ENCODE results near the gene LAD1. TPM values are rescaled to one million over a fixed set of nuclear protein-coding genes. Genes with fewer than 3 reads are reported as not detected.

Gene LAD1
- total RNA-seq, 3 donors from 2014 or later = 13.1 to 18.0 TPM; not detected in 1

DNA sequence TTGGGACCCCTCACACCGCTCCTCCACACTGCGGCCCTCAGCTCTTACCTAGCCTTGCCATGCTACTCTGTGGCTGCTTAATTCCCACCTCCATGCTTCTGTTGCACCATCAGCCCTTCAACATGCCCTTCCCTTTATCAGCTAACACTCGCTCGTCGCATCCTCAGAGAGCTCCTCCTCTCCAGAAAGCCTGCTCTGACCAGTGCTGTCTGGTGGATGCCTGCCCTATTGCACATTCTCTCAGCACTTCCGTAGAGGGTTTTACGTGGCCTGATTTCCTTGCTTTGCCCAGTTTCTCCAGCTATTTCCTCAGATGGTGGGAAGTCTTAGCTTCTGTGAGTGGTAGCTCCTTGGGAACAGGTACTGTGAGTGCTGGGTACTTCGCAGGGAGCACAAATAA is 10.3 kb upstream of the LAD1 start:
- no peaks in the 10 kb centered on the region for H3K9me3 ChIP-seq
- H3K4me1 ChIP-seq = no peaks in the 10 kb centered on the region
- intact Hi-C loops (cut with DNase I; ENCODE audit: low total_unique reads) = no loop called here
- TF ChIP-seq POLR2A (IDR thresholded peaks at IDR 0.05) = no peak
- TF ChIP-seq, protein P1, sequence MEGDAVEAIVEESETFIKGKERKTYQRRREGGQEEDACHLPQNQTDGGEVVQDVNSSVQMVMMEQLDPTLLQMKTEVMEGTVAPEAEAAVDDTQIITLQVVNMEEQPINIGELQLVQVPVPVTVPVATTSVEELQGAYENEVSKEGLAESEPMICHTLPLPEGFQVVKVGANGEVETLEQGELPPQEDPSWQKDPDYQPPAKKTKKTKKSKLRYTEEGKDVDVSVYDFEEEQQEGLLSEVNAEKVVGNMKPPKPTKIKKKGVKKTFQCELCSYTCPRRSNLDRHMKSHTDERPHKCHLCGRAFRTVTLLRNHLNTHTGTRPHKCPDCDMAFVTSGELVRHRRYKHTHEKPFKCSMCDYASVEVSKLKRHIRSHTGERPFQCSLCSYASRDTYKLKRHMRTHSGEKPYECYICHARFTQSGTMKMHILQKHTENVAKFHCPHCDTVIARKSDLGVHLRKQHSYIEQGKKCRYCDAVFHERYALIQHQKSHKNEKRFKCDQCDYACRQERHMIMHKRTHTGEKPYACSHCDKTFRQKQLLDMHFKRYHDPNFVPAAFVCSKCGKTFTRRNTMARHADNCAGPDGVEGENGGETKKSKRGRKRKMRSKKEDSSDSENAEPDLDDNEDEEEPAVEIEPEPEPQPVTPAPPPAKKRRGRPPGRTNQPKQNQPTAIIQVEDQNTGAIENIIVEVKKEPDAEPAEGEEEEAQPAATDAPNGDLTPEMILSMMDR (IDR thresholded peaks at IDR 0.05) = no peak
- no peak for TF ChIP-seq POLR2AphosphoS5 (IDR thresholded peaks at IDR 0.05)
- H3K4me3 ChIP-seq = no peak overlapping the region
- no peaks in the 10 kb centered on the region for H3K36me3 ChIP-seq
- no peaks in the 10 kb centered on the region for H3K27me3 ChIP-seq
- H3K27ac ChIP-seq = no peak overlapping the region
- no peak for DNase-seq (ENCODE audit: low spot score in 2 of 2)

DNA sequence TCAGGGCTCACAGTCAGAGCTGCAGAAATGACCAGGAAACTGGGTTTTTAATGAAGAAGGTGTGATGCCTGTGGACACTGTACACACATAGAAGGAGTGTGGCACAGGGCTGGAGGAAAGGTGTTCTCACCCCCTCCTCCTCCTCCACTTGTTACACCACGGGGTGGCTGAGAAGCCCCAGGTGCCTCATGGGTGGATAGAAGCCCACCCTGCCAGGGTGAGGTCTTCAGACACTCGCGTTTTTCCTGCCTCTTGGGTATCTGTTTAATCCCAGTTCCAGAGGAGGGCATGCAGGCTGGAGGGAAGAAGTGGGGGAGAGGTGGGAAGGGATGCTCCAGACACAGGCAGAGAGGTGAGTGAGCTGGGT is 9.7 kb upstream of the LAD1 start:
- intact Hi-C loops (cut with DNase I; ENCODE audit: low total_unique reads) = no loop called here
- H3K27me3 ChIP-seq = no peaks in the 10 kb centered on the region
- TF ChIP-seq POLR2AphosphoS5 (IDR thresholded peaks at IDR 0.05) (no peak), POLR2A (IDR thresholded peaks at IDR 0.05) (no peak)
- TF ChIP-seq, protein P1 (IDR thresholded peaks at IDR 0.05) = no peak
- H3K27ac ChIP-seq = no peak overlapping the region
- no peaks in the 10 kb centered on the region for H3K4me1 ChIP-seq
- no peak overlapping the region for H3K4me3 ChIP-seq
- no peaks in the 10 kb centered on the region for H3K9me3 ChIP-seq
- H3K36me3 ChIP-seq = no peaks in the 10 kb centered on the region
- DNase-seq (ENCODE audit: low spot score in 2 of 2) = no peak

DNA sequence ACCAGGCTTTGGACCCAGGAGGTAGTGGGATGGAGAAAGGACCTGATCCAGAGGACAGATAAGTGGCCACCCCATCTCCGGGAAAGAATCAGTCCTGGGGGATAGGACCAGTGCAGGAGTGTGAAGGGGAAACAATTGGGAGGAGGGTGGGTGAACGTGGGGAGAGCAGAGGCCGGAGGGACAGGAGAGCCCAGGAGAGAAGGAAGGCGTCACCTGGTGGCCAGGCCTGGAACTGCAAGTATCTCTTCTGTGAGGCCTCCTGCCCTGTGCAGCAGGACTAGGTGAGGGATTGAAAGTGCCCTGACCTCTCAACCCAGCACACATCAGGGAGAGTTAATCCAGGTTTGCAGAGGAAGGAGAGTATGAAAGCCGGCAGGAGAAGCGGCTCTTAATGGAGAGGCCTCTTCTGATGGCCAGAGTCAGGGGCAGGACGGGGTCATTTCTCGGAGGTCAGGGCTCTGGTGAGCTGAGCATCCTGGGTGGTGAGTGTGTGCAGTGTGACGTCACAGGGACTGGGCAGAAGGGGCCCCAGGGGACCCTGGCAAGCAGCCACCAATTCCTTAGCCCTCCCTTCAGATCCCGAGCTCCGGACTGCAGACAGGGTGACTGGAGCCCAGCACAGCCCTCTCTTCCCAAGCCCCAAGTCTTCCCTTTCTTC is 9.2 kb upstream of the LAD1 start:
- Histone ChIP-seq H3K4me1 (no peaks in the 10 kb centered on the region), H3K9me3 (no peaks in the 10 kb centered on the region), H3K27ac (no peak overlapping the region), H3K4me3 (no peak overlapping the region), H3K36me3 (no peaks in the 10 kb centered on the region), H3K27me3 (no peaks in the 10 kb centered on the region)
- TF ChIP-seq, protein P1 (IDR thresholded peaks at IDR 0.05) = peak; percentile 80 to 95 (median 88)
- TF ChIP-seq POLR2A (IDR thresholded peaks at IDR 0.05) = no peak
- peak; percentile 76 to 84 for DNase-seq (ENCODE audit: low spot score in 2 of 2)
- intact Hi-C loops (cut with DNase I; ENCODE audit: low total_unique reads) = no loop called here

DNA sequence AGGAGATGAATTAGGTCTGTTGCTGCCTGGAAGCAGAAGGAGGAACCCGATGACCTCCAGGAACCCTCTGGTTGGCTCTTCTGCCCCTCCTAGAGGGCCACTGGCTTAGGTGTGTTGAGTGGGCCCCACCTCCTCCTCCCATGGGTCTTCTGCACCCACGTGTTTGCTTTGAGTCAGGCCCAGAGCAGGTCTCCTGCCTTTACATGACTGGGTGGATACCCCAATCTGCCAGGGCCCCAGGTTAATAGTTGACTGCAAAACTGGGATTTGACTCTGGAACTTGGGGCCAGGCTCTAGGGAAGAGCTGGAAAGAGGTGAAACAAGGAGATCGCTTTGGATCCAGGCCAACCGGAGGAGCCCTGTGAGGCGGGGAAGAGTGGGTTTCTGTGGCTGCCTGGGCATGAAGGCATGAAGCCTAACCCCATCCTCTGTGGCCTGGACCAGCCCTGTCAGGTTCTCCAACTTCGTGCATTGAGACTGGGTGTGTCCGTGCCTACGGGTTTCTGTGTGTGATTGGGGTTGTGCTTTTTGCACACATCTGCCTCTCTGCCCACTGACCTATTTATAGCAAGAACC is 7.8 kb upstream of the LAD1 start:
- Histone ChIP-seq H3K27ac (no peak overlapping the region), H3K36me3 (no peaks in the 10 kb centered on the region), H3K4me3 (no peak overlapping the region), H3K27me3 (no peaks in the 10 kb centered on the region), H3K9me3 (no peaks in the 10 kb centered on the region), H3K4me1 (no peaks in the 10 kb centered on the region)
- intact Hi-C loops (cut with DNase I; ENCODE audit: low total_unique reads) = no loop called here
- DNase-seq (ENCODE audit: low spot score in 2 of 2) = no peak
- TF ChIP-seq, protein P1 (IDR thresholded peaks at IDR 0.05) = no peak
- TF ChIP-seq POLR2A (IDR thresholded peaks at IDR 0.05) = no peak
- TF ChIP-seq POLR2AphosphoS5 (IDR thresholded peaks at IDR 0.05) = no peak

DNA sequence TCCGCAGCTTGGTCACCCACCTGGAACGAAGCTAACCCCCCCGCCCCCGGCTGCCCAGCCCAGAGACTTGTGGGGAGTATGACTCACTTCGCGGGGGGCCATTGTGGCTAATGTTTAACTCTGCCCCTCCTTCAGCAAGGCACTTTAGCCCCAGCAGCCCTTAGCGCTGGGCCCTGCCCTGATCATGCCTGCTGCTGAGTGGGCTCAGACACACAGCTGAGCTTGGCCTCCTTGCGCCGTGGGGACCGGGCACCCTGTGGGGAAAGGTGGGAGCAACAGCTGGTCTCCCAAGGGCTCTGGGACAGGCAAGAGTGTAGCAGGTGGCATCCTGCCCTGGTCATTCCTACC is 6.3 kb upstream of the LAD1 start:
- TF ChIP-seq, protein P1 (IDR thresholded peaks at IDR 0.05) = no peak
- TF ChIP-seq POLR2A (IDR thresholded peaks at IDR 0.05) (no peak), POLR2AphosphoS5 (IDR thresholded peaks at IDR 0.05) (no peak)
- intact Hi-C loops (cut with DNase I; ENCODE audit: low total_unique reads) = no loop called here

More for the DNA sequence above, 6.3 kb upstream of the LAD1 start:
- Histone ChIP-seq H3K4me3 (no peak overlapping the region), H3K27me3 (no peaks in the 10 kb centered on the region), H3K4me1 (no peaks in the 10 kb centered on the region), H3K27ac (no peak overlapping the region), H3K9me3 (no peaks in the 10 kb centered on the region), H3K36me3 (no peaks in the 10 kb centered on the region)
- no peak for DNase-seq (ENCODE audit: low spot score in 2 of 2)

Data from breast epithelium (tissue), 4 donors.